PFSK-1 (cell line): Measurements from ENCODE around the gene RBM33.

Experiments
- FOXP2 ChIP-seq: optimal IDR thresholded peaks from 2 replicates; pipeline ENCODE3; 2011; ENCODE audit warnings: borderline replicate concordance, control low read depth, inconsistent platforms; ENCODE audit not compliant: insufficient read depth; ENCODE audit errors: extremely low read length, extremely low read depth
- POLR2AphosphoS5 ChIP-seq: IDR thresholded peaks from 2 replicates; pipeline ENCODE4 v1.6.1; 2012; ENCODE audit warnings: low read depth, mild to moderate bottlenecking, control low read depth, low read length, moderate library complexity
- SIN3A ChIP-seq: IDR thresholded peaks from 2 replicates; pipeline ENCODE4 v1.6.1; 2012; ENCODE audit warnings: mild to moderate bottlenecking, low read length, moderate library complexity, borderline replicate concordance; ENCODE audit not compliant: insufficient read depth
- TAF1 ChIP-seq: IDR thresholded peaks from 2 replicates; pipeline ENCODE4 v1.6.1; 2012; ENCODE audit warnings: low read length, control low read depth, borderline replicate concordance; ENCODE audit not compliant: insufficient read depth
- TF ChIP-seq, protein P1 (sequence below), 2 experiments: IDR thresholded peaks; 2 replicates each; pipeline versions ENCODE4 v1.6.1 to v1.8.0; 2011 to 2012; ENCODE audit warnings: low read depth in 2 of 2, low read length in 2 of 2, control low read depth in 1 of 2, inconsistent platforms in 1 of 2, mild to moderate bottlenecking in 1 of 2, moderate library complexity in 1 of 2; ENCODE audit not compliant: insufficient read depth in 1 of 2

The RBM33 gene

DNA sequence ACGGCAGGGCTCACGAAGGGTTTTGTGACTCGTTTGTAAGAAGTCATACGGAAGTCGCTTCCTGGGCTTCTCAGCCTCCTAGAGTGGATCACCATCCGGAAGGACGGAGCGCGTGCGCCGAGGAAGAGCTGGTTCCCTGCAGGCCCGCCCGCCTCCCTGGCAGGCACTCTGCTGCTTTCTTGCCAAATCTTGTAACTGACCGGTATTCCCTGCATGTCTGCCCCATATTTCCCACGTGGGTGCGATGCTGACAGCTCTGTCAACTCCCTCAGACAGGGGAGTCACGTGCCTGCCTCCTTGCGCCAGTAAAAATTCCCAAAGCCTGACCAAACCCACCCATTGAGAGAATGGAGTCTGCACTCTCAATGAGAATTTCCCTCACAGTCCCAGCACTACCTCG lies 155.1 kb downstream of the RBM33 start:
- TF ChIP-seq FOXP2 (no peak), TAF1 (no peak), POLR2AphosphoS5 (no peak), SIN3A (no peak)
- TF ChIP-seq, protein P1, sequence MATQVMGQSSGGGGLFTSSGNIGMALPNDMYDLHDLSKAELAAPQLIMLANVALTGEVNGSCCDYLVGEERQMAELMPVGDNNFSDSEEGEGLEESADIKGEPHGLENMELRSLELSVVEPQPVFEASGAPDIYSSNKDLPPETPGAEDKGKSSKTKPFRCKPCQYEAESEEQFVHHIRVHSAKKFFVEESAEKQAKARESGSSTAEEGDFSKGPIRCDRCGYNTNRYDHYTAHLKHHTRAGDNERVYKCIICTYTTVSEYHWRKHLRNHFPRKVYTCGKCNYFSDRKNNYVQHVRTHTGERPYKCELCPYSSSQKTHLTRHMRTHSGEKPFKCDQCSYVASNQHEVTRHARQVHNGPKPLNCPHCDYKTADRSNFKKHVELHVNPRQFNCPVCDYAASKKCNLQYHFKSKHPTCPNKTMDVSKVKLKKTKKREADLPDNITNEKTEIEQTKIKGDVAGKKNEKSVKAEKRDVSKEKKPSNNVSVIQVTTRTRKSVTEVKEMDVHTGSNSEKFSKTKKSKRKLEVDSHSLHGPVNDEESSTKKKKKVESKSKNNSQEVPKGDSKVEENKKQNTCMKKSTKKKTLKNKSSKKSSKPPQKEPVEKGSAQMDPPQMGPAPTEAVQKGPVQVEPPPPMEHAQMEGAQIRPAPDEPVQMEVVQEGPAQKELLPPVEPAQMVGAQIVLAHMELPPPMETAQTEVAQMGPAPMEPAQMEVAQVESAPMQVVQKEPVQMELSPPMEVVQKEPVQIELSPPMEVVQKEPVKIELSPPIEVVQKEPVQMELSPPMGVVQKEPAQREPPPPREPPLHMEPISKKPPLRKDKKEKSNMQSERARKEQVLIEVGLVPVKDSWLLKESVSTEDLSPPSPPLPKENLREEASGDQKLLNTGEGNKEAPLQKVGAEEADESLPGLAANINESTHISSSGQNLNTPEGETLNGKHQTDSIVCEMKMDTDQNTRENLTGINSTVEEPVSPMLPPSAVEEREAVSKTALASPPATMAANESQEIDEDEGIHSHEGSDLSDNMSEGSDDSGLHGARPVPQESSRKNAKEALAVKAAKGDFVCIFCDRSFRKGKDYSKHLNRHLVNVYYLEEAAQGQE (IDR thresholded peaks at IDR 0.05; ENCODE audit: insufficient read depth in 1 of 2, low read depth in 2 of 2, low read length in 2 of 2), result no peak

DNA sequence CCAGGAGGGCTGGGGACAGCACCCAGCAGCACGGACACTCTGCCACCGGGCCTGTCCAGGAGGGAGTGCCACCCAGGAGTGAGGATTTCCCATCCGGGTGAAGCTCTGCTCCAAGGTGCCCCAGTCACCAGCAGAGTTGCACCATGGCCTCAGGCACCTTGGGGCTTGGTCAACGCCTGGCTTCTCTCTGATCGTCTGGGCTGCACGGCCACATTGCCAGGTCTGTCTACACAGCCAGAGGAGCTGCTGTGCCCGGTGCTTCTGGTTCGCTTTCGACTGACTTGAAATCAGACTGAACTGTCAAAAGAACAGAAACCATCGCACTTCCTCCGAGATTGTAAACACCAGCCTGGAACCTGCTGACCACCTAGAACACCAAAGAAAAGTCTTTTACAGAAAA lies 155.8 kb downstream of the RBM33 start:
- TF ChIP-seq POLR2AphosphoS5, result no peak

DNA sequence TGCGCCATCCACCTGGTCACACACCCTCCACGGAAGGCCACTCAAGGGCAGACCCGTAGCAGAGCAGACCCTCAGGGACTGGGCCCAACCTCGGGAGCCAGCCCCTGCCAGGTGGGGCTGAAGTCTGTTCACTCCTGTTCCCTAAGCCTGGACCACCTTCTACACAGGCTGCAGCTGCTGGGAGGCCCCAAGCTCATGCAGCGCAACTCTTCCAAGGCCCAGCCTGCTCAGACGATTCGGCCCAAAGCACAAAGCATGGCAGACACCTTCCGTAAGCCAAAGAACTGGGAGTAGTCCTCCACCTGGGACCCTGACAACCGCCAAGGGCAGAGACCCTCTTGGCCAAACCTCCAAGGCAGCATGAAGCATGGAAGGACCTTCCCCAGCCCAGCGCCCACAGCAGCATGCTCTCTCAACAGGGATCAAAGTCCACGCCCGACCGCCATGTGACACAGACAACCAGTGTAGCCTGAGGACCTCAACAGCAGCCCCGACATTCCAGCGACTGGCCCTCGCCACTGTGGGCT lies 156.3 kb downstream of the RBM33 start:
- TF ChIP-seq TAF1 (no peak), FOXP2 (no peak)
- TF ChIP-seq, protein P1 (IDR thresholded peaks at IDR 0.05; ENCODE audit: insufficient read depth in 1 of 2, low read depth in 2 of 2, low read length in 2 of 2), result no peak

DNA sequence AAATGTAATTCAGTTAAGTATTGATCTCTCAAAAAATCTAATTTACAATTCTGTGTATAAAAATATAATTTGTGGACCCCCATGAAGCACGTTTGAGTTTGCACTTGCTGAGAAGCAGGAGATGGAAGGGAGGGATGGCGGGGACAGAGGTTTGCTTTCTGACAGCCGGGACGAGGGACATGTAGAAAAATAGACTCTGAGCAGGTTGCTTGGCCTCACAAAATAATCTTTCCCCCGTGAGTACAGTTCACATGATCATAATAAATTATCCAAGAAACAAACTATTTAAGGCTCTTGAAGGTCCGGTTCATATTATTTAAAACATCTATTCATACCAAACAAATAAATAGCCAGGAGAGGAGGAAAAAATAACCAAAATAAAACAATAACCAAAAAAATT lies 157.8 kb downstream of the RBM33 start:
- TF ChIP-seq POLR2AphosphoS5, result no peak
- TF ChIP-seq SIN3A, result no peak
- TF ChIP-seq, protein P1 (IDR thresholded peaks at IDR 0.05; ENCODE audit: insufficient read depth in 1 of 2, low read depth in 2 of 2, low read length in 2 of 2), result no peak
- TF ChIP-seq TAF1, result no peak
- TF ChIP-seq FOXP2, result no peak

DNA sequence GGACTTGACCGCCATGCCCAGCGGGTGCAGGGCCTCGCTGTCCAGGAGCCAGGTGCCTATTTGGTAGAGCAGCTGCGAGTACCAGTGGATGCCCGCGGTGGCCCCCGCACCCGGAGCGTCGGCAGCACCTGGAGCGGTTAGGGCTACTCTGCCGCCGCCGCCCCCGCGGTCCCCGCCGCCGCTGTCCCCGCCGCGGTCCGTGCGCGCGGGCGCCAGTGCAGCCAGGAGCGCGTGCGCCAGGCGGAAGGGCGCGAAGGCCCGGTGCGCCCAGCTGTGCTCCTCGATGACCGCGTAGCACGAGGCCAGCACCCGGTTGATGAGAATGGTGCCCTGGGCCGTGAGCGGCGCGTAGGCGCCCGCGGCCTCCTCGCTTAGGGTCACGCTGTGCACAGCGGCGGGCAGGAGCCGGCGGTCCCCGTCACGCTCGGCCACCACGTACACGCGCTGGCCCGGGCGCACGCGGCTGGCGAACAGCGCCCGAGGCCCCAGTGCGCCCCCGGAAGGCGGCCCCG lies 158.5 kb downstream of the RBM33 start:
- TF ChIP-seq, protein P1 (IDR thresholded peaks at IDR 0.05; ENCODE audit: insufficient read depth in 1 of 2, low read depth in 2 of 2, low read length in 2 of 2), result no peak
- no peak for TF ChIP-seq POLR2AphosphoS5
- TF ChIP-seq FOXP2, result no peak
- TF ChIP-seq SIN3A, result no peak
- TF ChIP-seq TAF1, result no peak
